HG03025 (cell line): ENCODE measurements around the gene ZG16.
A peak's percentile ranks its signal among the peaks of the same experiment; 100 is the strongest.
"Not testable (repeated sequence)": the region's sequence is repeated elsewhere in the genome, so short reads cannot be mapped to it uniquely, and the experiment has no call there.

ENCODE experiments used
- ATAC-seq: cut with Tn5 transposase; IDR thresholded peaks from one replicate; pipeline ENCODE4 v1.9.1; 2021; ENCODE audit warnings: mild to moderate bottlenecking, moderate library complexity; ENCODE audit not compliant: unreplicated experiment, low FRiP score

Gene ZG16

GRCh38 chr16:29777576-29778350 is at the start of gene ZG16:
ZG16 (plus strand) TSS chr16:29778256; CDS start chr16:29779267, 1,011 bp downstream.
- no peak for ATAC-seq

DNA sequence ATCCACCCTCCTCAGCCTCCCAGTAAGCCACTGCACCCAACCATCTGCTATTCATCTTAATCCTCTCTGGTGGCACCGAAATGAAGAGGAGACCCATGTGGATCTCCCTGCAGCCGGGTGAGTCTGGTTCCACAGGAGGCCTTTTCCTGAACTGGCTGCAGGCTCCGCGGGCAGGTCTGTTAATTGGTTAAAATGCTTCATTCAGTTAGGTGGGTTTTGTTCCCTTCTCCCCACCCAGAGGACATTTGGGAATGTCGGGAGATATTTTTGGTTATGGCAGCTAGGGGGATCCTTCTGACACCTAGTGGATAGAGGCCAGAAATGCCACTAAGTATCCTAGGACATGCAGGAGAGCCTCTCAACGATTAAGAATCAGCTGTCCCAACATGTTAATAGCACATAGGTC is 48.9 kb upstream of the ZG16 start:
- ATAC-seq = no peak

DNA sequence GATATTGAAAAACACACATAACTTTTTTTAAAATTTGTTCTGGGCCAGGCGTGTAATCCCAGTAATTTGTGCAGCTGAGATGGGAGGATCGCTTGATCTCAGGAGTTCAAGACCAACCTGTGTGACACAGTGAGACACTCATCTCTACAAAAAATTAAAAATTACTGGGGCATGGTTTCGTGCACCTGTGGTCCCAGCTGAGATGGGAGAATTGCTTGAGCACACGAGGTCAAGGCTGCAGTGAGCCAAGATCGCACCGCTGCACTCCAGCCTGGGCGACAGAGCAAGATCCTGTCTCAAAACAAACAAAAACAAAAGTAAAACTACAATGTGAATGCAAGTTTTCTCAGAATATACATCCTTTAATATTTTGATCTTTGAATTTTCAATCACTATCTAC is 47.4 kb upstream of the ZG16 start:
- no peak for ATAC-seq

- peak; percentile 53 for ATAC-seq
These were observed 46.1 kb upstream of the ZG16 start for GRCh38 chr16:29731768-29732601.

DNA sequence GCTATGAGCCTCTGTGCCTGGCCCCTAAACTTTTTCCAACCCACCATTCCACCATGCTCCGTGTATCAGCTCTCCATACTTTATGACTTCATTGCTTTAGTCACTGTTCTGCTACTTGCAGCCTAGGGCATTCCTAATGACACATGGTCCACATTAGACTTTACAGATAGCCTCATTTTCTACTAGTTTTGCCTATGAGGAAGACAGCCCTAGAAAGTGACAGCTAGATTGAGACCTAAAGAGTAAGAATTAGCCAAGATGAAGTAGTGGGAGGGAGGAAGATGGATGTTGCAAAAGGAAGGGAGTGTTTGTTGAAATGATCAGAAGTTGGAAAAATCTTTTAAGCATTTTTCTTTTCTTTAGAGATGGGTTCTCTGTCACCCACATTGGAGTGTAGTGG is 43.3 kb upstream of the ZG16 start:
- ATAC-seq = no peak

DNA sequence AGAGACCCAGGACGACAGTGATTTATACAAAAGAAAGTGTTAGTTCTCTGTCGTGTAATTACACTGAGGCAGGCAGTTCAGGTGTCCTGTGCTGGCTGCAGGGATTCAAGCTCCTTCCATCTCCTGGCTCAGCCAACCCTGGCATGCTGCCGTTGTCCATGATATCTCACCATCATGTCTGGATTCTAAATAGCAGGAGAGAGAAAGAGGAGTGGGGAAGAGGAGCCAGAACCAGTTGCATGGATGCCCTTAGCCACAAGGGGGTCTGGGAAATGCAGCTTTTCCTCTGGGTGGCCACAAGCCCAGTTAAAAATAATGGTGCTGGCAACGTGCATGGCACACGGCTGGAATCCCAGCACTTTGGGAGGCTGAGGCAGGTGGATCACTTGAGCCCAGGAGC is 41.9 kb upstream of the ZG16 start:
- ATAC-seq = no peak

DNA sequence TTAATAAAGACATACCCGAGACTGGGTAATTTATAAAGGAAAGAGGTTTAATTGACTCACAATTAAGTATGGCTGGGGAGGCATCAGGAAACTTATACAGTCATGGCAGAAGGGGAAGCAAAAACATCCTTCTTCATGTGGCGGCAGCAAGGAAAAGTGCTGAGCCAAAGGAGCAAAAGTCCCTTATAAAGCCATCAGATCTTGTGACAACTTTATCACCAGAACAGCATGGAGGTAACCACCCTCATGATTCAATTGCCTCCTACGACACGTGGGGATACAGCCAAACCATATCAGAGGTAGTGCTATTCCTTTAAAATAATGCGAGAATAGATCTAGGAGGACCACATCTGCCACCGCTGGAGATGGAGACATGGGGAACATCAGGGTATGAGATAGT is 41.3 kb upstream of the ZG16 start:
- ATAC-seq = no peak

DNA sequence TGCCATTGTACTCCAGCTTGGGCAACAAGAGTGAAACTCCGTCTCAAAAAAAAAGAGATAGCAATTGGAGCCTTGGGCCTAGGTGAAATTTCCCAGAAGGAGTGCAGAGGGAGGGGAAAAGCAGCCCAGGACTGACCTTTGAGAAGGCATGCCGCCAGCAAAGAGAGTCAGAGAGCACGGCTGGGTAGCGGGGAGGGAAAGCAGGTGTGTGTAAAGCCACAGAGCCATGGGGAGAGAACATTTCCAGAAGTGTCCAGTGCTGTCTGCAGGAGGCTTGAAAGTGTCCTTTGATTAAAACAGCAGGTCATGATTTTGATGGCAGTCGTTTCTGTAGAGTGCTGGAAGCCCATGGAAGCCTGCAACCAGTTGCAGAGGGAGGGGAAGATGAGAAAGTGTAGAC is 40.3 kb upstream of the ZG16 start:
- ATAC-seq = no peak

- no peak for ATAC-seq
These were observed 39.5 kb upstream of the ZG16 start for GRCh38 chr16:29738514-29738913.

DNA sequence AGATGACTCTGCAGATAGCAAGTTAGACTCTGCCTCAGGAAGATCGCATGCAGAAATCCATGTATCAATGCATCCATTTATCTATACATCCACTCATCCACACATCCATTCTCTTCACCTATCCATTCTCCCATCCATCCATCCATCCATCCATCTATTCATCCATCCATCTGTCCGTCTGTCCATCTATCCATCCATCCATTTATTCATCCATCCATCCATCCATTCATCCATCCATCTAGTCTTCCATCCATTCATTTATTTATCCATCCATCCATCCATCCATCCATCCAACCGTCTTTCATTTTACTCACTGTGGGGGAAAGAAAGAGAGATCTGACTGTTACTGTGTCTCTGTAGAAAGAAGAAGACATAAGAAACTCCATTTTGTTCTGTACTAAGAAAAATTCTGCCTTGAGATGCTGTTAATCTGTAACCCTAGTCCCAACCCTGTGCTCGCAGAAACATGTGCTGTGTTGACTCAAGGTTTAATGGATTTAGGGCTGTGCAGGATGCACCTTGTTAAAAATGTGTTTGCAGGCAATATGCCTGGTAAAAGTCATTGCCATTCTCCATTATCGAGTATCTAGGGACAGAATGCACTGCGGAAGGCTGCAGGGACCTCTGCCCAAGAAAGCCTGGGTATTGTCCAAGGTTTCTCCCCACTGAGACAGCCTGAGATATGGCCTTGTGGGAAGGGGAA is 38.0 kb upstream of the ZG16 start:
- ATAC-seq = not testable (repeated sequence)

- not testable (repeated sequence) for ATAC-seq
These were observed 37.4 kb upstream of the ZG16 start for GRCh38 chr16:29740630-29741015.

DNA sequence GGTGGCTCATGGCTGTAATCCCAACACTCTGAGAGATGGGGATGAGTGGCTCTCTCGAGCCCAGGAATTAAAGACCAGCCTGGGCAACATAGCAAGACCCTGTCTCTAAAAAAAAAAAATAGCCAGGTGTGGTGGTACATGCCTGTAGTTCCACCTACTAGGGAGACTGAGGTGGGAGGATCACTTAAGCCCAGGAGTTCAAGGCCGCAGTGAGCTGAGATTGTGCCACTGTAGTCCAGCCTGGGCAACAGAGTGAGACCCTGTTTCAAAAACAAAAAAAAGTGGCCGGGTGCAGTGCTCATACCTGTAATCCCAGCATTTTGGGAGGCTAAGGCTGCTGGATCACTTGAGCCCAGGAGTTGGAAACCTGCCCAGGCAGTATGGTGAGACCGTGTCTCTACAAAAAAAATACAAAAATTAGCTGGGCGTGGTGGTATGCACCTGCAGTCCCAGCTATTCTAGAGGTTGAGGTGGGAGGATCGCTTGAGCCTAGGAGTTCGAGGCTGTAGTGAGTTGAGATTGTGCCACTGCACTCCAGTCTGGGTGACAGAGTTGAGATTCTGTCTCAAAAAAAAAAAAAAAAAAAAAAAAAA is 35.3 kb upstream of the ZG16 start:
- ATAC-seq = no peak

DNA sequence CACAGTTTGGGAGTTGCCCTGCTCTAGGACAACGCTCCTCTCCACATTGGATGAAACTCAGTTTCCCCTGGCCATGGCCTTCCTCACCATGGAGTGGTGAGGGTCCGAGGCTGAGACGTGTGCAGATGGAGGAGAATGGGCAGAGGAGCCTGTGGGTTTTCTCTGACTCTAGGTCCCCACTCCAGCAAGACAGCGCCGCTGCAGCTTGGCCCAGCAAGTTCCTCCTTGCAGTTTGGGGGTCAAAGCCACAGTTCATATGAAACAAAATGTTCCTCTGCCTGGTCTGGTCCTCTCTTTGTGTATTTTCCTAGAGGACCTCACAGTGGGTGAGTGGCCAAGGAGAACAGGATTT is 34.6 kb upstream of the ZG16 start:
- ATAC-seq = no peak

DNA sequence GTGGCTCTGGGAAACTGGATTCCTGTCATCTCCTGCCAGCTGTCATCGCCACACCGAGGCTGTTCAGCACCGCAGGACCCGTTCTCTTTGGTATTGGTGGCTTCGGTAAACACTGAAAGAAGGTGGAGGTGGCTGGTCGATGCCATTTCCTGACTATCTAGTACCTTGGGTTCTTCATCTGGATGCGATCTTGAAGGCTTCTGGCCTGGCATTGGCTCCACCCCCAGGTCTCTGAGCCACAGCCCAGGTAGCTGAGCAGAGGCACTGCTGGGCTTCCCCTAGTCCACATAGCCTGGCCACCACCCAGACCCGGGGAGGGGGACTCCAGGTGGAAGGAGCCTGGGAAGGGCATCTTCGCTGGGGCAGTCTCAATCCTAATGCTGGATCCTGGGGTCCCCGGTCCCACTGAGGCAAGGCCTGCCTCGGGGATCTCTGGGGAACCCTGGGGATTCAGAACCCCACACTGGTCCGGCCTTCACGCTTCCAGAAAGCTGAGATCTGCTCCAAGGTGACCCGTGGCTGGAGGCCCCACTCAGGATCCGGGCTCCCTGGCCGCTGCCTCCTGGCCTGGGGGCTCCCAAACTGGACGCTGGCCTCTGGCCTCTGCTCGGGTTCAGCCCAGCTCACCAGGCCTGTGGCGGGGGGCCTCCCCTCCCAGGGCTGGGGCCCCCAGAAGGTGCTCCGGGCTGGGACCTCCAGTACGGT is 34.1 kb upstream of the ZG16 start:
- ATAC-seq = no peak

- ATAC-seq = no peak
These were observed 33.4 kb upstream of the ZG16 start for GRCh38 chr16:29744541-29745101.

DNA sequence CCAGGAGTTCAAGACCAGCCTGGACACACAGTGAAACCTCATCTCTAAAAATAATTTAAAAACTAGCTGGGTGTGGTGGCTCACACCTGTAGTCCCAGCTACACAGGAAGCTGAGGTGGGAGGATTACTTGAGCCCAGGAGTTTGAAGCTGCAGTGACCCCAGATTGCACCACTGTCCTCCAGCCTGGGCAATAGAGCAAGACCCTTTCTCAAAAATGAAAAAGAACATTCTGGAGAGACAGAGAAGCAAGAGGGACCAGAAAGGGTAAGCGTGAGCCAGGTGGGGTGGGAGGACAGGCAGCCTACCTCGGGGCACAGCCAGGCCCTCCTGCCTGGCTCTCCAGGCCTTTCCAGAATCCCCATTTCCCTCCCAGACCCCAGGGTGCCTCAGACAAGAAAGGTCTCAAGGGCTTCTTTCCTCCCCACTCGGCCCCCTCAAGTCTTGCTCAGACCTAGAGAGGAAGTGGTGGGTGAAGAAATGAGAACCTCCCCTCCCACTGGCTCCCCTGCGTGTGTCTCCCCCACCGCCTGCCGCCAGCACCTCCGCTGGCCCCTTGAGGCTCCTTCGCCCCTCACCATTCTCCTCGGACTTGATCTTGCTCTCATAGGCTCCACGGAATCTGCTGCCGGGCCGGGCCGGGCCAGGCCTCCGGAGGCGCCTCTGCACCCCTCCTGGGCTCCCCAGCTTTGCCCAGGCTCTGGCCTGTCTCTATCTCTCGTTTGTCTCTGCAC is 32.8 kb upstream of the ZG16 start:
- peak; percentile 49 for ATAC-seq

DNA sequence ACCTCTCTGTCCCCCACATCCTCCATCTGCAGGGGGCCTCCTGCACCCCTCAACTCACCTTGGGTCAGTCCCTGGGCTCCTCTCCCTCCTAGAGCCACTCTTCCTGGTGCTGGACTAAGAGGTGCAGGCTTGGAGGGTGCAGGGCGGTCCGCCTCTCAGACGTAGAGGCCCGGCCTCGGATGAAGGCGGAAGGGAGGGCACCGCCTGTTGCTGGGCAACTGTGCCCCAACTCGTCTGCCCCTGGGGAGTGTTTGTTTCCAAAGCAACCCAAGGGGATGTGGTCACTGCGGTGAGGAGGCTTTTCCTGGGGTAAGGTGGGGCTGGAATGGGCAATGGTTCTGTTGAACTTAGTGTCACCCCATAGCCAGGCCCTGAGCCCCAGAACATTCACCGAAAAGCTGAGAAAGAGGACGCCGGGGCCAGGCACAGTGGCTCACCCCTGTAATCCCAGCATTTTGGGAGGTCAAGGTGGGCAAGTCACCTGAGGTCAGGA is 32.2 kb upstream of the ZG16 start, which contains the start of gene C16orf54:
C16orf54 (minus strand) TSS at position 138 of the 493 bp plus-strand sequence. CDS start 1,039 bp downstream, outside the sequence.
- ATAC-seq = peak; percentile 71

DNA sequence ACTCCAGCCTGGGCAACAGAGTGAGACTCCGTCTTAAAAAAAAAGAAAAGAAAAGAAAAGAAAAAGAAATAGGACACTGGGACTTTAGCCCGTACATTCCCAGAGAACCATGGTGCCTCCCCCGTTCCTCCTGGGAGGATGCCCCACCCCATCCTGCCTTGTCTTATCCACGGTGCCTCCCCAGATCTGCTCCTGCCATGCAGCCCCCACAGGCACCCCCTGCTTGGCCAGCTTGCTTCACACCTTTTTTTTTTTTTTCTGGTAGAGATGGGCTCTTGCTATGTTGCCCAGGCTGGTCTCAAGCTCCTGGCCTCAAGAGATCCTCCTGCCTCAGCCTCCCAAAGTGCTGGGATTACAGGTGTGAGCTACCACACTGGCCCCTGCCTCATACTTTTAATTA is 31.5 kb upstream of the ZG16 start:
- not testable (repeated sequence) for ATAC-seq
